ENCODE results near the gene OPRM1. TPM values are rescaled to one million over a fixed set of nuclear protein-coding genes. Genes with fewer than 3 reads are reported as not detected.

Gene OPRM1
- total RNA-seq, 4 donors from 2014 or later: not detected

GRCh38 chr6:154080461-154081189 lies 41.6 kb downstream of the OPRM1 start:
- no peak for ATAC-seq (ENCODE audit: low FRiP score)
- TF ChIP-seq CTCF (IDR thresholded peaks at IDR 0.05): no peak
- no peak for DNase-seq (ENCODE audit: low spot score)

- TF ChIP-seq CTCF (IDR thresholded peaks at IDR 0.05): no peak
- DNase-seq (ENCODE audit: low spot score): no peak
- ATAC-seq (ENCODE audit: low FRiP score): no peak
Observed at GRCh38 chr6:154086510-154086909, 47.5 kb downstream of the OPRM1 start.

- ATAC-seq (ENCODE audit: low FRiP score) (no peak), DNase-seq (ENCODE audit: low spot score) (no peak)
- no peak for TF ChIP-seq CTCF (IDR thresholded peaks at IDR 0.05)
Observed at GRCh38 chr6:154092326-154092962, 53.4 kb downstream of the OPRM1 start.

GRCh38 chr6:154093231-154094044 lies 54.4 kb downstream of the OPRM1 start:
- no peak for TF ChIP-seq CTCF (IDR thresholded peaks at IDR 0.05)
- DNase-seq (ENCODE audit: low spot score) (no peak), ATAC-seq (ENCODE audit: low FRiP score) (no peak)

- TF ChIP-seq CTCF (IDR thresholded peaks at IDR 0.05): no peak
- no peak for DNase-seq (ENCODE audit: low spot score)
- ATAC-seq (ENCODE audit: low FRiP score): no peak
Observed at GRCh38 chr6:154095571-154095970, 56.5 kb downstream of the OPRM1 start.

GRCh38 chr6:154096316-154096715 lies 57.3 kb downstream of the OPRM1 start:
- ATAC-seq (ENCODE audit: low FRiP score) (no peak), DNase-seq (ENCODE audit: low spot score) (no peak)
- no peak for TF ChIP-seq CTCF (IDR thresholded peaks at IDR 0.05)
